ENCODE data around the gene TLR2. TPM values are rescaled to one million over a fixed set of nuclear protein-coding genes. Genes with fewer than 3 reads are reported as not detected.

The TLR2 gene
- polyA plus RNA-seq, 3 donors = 133 to 187 (median 162) TPM

DNA sequence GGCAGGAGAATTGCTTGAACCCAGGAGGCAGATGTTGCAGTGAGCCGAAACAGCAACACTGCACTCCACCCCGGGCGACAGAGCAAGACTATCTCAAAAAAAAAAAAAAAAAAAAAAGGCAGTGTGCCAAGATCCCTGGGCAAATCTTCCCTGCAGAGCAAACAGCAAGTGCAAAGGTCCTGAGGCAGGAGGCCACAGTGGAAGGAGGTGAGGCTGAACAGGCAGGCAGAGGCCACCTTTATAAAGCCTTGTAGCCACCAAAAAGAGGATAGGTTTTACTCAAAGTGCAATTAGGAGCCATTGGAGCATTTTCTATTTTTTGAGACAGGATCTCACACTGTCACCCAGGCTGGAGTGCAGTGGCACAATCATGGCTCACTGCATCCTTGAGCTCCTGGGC is 45.1 kb upstream of the TLR2 start:
- Histone ChIP-seq H3K4me3 (replicated peaks in 1 of 3; ENCODE audit: low read depth in 2 of 3, low read length in 3 of 3) (no peak overlapping the region), H3K79me2 (ENCODE audit: insufficient read depth, low read length) (peaks cover 14% of the 10 kb centered on the region), H3K36me3 (replicated peaks in 1 of 2; ENCODE audit: control insufficient read depth in 1 of 2, insufficient read depth in 2 of 2, low read length in 2 of 2) (peaks cover 28 to 46% of the 10 kb centered on the region in 2 donors), H2AFZ (ENCODE audit: insufficient read depth, low read depth, low read length, poor library complexity, severe bottlenecking) (no peak overlapping the region), H4K20me1 (ENCODE audit: insufficient read depth, low read length) (peaks cover 6% of the 10 kb centered on the region), H3K9me3 (replicated peaks in 1 of 2; ENCODE audit: control insufficient read depth in 1 of 2, insufficient read depth in 1 of 2, low read length in 2 of 2) (peaks cover 0 to 3% of the 10 kb centered on the region in 2 donors), H3K9ac (ENCODE audit: insufficient read depth, low read length, poor library complexity, severe bottlenecking) (no peak overlapping the region), H3K4me1 (ENCODE audit: control insufficient read depth in 1 of 2, insufficient read depth in 2 of 2, low read length in 2 of 2) (peaks cover 36 to 57% of the 10 kb centered on the region in 2 donors), H3K27me3 (ENCODE audit: control insufficient read depth in 2 of 2, insufficient read depth in 2 of 2, low read length in 2 of 2) (no peaks in the 10 kb centered on the region), H3K4me2 (replicated peaks; ENCODE audit: extremely low read depth, low read length, poor library complexity, severe bottlenecking) (no peak overlapping the region), H3K27ac (ENCODE audit: low read depth in 1 of 2, low read length in 2 of 2) (no peak overlapping the region)
- no CpG with 5 or more reads among the region's 3 CpGs for WGBS (ENCODE audit: insufficient coverage)
- Mint-ChIP-seq H3K4me3 (no peak overlapping the region), H3K9me3 (peaks cover 0 to 6% (median 0%) of the 10 kb centered on the region in 7 donors), H3K27me3 (ENCODE audit: low read depth in 3 of 3) (peaks cover 0 to 2% (median 2%) of the 10 kb centered on the region in 3 donors), H3K36me3 (peaks cover 42 to 69% of the 10 kb centered on the region in 2 donors), H3K4me1 (peaks cover 55% of the 10 kb centered on the region), H3K27ac (peak overlapping the region in 1 of 7 donors; percentile 2)
- DNase-seq = no peak
- TF ChIP-seq, protein P1, sequence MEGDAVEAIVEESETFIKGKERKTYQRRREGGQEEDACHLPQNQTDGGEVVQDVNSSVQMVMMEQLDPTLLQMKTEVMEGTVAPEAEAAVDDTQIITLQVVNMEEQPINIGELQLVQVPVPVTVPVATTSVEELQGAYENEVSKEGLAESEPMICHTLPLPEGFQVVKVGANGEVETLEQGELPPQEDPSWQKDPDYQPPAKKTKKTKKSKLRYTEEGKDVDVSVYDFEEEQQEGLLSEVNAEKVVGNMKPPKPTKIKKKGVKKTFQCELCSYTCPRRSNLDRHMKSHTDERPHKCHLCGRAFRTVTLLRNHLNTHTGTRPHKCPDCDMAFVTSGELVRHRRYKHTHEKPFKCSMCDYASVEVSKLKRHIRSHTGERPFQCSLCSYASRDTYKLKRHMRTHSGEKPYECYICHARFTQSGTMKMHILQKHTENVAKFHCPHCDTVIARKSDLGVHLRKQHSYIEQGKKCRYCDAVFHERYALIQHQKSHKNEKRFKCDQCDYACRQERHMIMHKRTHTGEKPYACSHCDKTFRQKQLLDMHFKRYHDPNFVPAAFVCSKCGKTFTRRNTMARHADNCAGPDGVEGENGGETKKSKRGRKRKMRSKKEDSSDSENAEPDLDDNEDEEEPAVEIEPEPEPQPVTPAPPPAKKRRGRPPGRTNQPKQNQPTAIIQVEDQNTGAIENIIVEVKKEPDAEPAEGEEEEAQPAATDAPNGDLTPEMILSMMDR (IDR thresholded peaks at IDR 0.05) = no peak
- intact Hi-C loops (cut with micrococcal nuclease) = no loop called here

DNA sequence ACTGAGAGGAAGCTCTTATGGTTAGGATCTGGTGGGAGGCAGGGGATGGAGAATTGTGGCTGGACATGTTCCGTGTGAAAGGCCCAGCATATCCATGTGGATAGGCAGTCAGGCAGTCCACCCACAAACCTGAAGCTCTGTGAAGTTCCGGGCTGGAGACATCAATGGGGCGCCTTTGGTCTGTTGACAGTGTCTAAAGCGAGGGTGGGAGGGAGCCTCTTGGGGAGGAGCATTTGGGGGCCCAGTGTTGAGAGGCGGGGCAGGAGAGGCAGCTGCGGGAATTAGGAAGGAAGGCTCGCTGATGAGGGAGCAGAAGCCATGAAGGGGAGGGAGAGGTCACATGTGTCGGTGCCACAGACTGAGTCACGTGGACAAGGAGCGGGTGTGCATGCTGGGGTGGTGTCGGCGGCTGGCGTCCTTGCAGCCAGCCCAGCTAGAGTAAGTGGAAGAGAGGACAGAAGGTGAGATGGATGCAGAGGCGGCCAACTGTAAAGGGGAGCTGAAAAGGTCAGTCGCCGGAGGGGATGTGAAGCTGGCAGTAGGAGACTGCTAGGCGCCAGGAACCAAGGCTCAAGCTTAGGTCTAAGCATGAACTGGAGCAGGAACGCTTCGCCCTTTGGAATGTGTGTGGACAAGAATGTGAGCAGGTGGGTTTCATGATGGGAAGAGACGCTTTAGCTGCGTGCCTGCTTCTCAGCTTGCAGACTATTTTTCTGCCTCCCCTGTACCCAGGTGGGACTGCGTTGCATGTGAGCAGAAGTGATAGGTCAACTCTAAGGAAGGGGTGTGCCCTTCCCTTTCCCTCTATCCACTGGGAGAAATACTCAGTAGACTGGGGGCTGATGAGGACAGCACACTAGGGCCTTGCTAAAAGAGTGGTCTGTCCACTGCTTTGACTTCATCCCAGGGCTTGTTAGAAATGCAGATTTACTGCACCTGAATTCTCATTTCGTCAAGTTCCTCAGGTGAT is 44.0 kb upstream of the TLR2 start:
- peak overlapping the region; percentile 3 to 79 (median 72) for H3K27ac Mint-ChIP-seq

More for the DNA sequence above, 44.0 kb upstream of the TLR2 start:
- intact Hi-C loops (cut with micrococcal nuclease) = loop anchor here (5.0 kb wide), 2 partner anchors 42 to 47 kb away; partner anchors contain the start of gene TLR2 (in 1 of the 2)
- Mint-ChIP-seq H3K27me3 (ENCODE audit: low read depth in 3 of 3) (peaks cover 0 to 2% (median 2%) of the 10 kb centered on the region in 3 donors), H3K4me1 (peaks cover 55% of the 10 kb centered on the region), H3K9me3 (peaks cover 3 to 9% (median 6%) of the 10 kb centered on the region in 7 donors), H3K36me3 (peaks cover 34 to 61% of the 10 kb centered on the region in 2 donors), H3K4me3 (peak overlapping the region; percentile 64 to 70)
- peaks cover 17 to 35% of the 10 kb centered on the region in 2 donors for H3K36me3 ChIP-seq (replicated peaks in 1 of 2; ENCODE audit: control insufficient read depth in 1 of 2, insufficient read depth in 2 of 2, low read length in 2 of 2)
- H3K4me3 ChIP-seq (replicated peaks in 1 of 3; ENCODE audit: low read depth in 2 of 3, low read length in 3 of 3) = peak overlapping the region in 2 of 3 experiments; percentile 13 to 36
- H3K4me1 ChIP-seq (ENCODE audit: control insufficient read depth in 1 of 2, insufficient read depth in 2 of 2, low read length in 2 of 2) = peaks cover 36 to 55% of the 10 kb centered on the region in 2 donors
- peaks cover 3 to 5% of the 10 kb centered on the region in 2 donors for H3K9me3 ChIP-seq (replicated peaks in 1 of 2; ENCODE audit: control insufficient read depth in 1 of 2, insufficient read depth in 1 of 2, low read length in 2 of 2)
- DNase-seq = no peak
- no peaks in the 10 kb centered on the region for H3K27me3 ChIP-seq (ENCODE audit: control insufficient read depth in 2 of 2, insufficient read depth in 2 of 2, low read length in 2 of 2)
- no peak overlapping the region for H2AFZ ChIP-seq (ENCODE audit: insufficient read depth, low read depth, low read length, poor library complexity, severe bottlenecking)
- no peak overlapping the region for H3K9ac ChIP-seq (ENCODE audit: insufficient read depth, low read length, poor library complexity, severe bottlenecking)
- peak overlapping the region in 1 of 2 donors; percentile 16 for H3K27ac ChIP-seq (ENCODE audit: low read depth in 1 of 2, low read length in 2 of 2)
- 84% methylated on average over 19 of the region's 23 CpGs for WGBS (ENCODE audit: insufficient coverage)
- TF ChIP-seq, protein P1 (IDR thresholded peaks at IDR 0.05) = no peak
- no peaks in the 10 kb centered on the region for H4K20me1 ChIP-seq (ENCODE audit: insufficient read depth, low read length)
- peak overlapping the region; percentile 20 for H3K4me2 ChIP-seq (replicated peaks; ENCODE audit: extremely low read depth, low read length, poor library complexity, severe bottlenecking)
- H3K79me2 ChIP-seq (ENCODE audit: insufficient read depth, low read length) = peaks cover 24% of the 10 kb centered on the region
